GM19468 (cell line): Measurements from ENCODE around the gene NTSR2.

Source experiments
- ATAC-seq: cut with Tn5 transposase; IDR thresholded peaks from one replicate; pipeline ENCODE4 v1.9.1; 2021; ENCODE audit warnings: mild to moderate bottlenecking, moderate library complexity, moderate number of reproducible peaks; ENCODE audit not compliant: unreplicated experiment; ENCODE audit errors: extremely low read depth

NTSR2 gene

GRCh38 chr2:11699686-11700670 is 30.0 kb upstream of the NTSR2 start:
- no peak for ATAC-seq

GRCh38 chr2:11698009-11698922 is 28.3 kb upstream of the NTSR2 start:
- no peak for ATAC-seq

- ATAC-seq: no peak
These were observed 27.3 kb upstream of the NTSR2 start for GRCh38 chr2:11697103-11697871.

GRCh38 chr2:11696736-11697102 is 26.7 kb upstream of the NTSR2 start:
- ATAC-seq: no peak

GRCh38 chr2:11695576-11695975 is 25.6 kb upstream of the NTSR2 start:
- ATAC-seq: no peak

- no peak for ATAC-seq
These were observed 23.0 kb upstream of the NTSR2 start for GRCh38 chr2:11692966-11693521.

GRCh38 chr2:11691076-11691660 is 21.2 kb upstream of the NTSR2 start:
- ATAC-seq: no peak

GRCh38 chr2:11688222-11689069 is 18.5 kb upstream of the NTSR2 start:
- ATAC-seq: no peak

GRCh38 chr2:11687736-11688135 is 17.7 kb upstream of the NTSR2 start:
- no peak for ATAC-seq

GRCh38 chr2:11685906-11686470 is 16.0 kb upstream of the NTSR2 start:
- ATAC-seq: no peak

- ATAC-seq: no peak
These were observed 15.0 kb upstream of the NTSR2 start for GRCh38 chr2:11684894-11685460.

GRCh38 chr2:11683966-11684365 is 14.0 kb upstream of the NTSR2 start:
- ATAC-seq: no peak

GRCh38 chr2:11683476-11683875 is 13.5 kb upstream of the NTSR2 start:
- no peak for ATAC-seq

GRCh38 chr2:11682590-11682915 is 12.6 kb upstream of the NTSR2 start:
- ATAC-seq: no peak

GRCh38 chr2:11681722-11682589 is 12.0 kb upstream of the NTSR2 start:
- no peak for ATAC-seq

GRCh38 chr2:11680901-11681721 is 11.1 kb upstream of the NTSR2 start:
- no peak for ATAC-seq
